HG03558 (cell line): Measurements from ENCODE around the gene RRAGC.
"Not testable (repeated sequence)": the region's sequence is repeated elsewhere in the genome, so short reads cannot be mapped to it uniquely, and the experiment has no call there.

Experiments used
- ATAC-seq: cut with Tn5 transposase; IDR thresholded peaks from one replicate; pipeline ENCODE4 v1.9.1; 2021; ENCODE audit warnings: moderate number of reproducible peaks; ENCODE audit not compliant: unreplicated experiment; ENCODE audit errors: extremely low read depth

The RRAGC gene

DNA sequence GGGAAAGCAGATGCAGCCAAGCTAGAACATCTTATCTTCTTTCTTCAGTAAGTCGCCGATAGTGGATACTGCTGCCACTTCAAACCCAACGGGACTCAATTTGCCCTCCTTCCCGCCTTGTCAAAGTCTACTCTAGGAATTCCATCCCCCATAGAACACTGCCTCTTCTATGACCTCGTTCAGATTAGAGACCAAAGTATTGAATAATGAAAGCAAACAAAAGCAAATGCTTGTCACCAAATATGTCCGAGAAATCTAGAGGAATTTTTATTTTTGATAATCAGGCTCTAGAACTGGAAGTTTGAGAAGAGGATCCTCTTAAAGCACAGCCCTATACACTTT lies 853 bp upstream of the RRAGC start:
- ATAC-seq = no peak

DNA sequence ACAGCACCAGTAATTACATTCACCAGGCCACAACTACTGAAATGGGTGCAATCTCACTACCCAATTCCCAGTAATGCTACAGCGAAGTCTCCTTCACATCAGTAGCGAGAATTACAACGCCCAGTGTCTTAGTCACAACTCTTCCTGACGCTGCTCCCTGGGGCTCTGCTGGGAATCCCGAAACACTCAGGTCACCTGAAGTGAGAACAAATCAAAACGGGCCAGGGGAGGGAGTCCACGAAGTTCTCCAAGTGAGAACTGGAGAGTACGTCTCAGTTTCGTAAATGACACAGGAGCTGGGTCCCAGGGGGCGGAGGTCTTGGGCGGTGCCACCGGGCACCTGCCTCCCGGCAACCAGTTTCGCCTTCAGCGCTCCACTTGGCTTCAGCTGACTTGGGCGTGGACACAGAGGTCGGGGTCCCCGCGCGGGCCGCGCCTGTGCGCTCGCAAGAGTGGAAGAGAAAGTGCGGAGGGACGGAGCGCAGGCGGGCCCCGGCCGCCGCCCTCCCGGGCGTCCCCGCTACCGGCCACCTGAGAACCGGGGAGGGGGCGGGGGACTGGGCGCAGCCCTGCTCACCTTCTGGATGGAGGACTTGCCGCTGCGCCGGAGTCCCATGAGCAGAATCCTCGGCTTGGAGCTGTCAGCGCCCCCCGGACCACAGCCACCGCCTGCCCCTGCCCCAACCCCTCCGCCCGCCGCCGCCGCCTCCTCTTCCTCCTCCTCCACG lies 575 bp downstream of the RRAGC start:
- ATAC-seq = no peak

DNA sequence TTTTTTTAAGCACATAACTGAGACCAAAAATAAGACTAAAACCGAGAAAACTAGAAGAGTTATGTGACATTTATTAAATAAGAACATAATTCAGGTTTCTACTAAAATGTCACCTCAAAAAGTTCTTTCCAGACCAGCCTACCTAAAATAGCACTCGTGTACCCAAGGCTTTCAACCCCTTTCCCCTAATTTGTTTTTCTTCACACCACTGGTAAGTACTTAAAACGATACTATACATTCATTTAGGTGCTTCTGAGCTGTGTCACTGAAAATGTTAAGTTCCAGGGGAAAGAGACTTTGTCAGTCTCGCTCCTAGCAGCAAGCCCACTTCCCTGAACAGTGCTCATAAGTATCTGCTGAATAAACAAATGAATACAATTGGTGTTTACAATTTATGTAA lies 6.8 kb downstream of the RRAGC start:
- no peak for ATAC-seq

DNA sequence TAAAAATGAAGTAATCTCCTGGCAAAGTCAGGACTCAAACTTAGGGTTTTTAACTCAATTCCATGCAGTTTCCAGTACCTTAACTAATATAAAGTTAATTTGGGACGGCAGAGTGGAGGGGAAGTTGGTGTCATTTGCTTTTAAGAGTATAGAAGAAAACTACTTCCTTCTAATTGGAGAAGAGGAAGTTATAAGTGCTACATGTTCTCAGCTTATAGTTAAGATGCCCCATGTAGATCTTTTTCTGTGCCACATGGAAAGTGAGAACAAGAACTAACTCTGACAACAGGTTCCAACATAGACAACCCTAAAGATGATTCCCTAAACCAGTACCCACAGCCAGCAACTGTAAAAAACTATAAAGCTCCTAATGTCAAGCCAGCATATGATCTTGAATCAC lies 11.5 kb downstream of the RRAGC start:
- ATAC-seq = no peak

DNA sequence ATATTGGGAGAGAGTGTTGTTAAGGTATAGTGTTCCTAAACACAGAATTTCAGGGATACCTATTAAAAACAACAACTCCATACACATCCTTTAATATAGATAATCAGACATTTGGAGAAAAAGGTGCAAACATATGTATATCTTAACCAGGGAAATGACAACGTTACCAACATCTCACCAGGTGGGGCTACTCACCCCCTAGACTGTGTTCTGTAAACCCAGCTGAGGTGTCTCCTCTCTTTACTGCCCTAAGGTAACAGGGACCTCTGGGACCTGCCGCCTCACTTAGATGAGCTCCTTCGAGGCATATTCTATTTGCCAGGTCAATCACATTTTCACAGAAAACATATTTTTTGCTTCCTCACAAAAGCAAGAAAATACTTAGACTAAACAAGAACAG lies 13.4 kb downstream of the RRAGC start:
- ATAC-seq = no peak

DNA sequence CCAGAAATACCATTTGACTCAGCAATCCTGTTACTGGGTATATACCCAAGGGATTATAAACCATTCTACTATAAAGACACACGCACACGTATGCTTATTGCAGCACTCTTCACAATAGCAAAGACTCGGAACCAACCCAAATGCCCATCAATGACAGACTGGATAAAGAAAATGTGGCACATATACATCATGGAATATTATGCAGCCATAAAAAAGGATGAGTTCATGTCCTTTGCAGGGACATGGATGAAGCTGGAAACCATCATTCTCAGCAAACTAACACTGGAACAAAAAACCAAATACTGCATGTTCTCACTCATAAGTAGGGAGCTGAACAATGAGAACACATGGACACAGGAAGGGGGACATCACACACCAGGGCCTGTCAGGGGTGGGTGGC lies 14.5 kb downstream of the RRAGC start:
- ATAC-seq = not testable (repeated sequence)

DNA sequence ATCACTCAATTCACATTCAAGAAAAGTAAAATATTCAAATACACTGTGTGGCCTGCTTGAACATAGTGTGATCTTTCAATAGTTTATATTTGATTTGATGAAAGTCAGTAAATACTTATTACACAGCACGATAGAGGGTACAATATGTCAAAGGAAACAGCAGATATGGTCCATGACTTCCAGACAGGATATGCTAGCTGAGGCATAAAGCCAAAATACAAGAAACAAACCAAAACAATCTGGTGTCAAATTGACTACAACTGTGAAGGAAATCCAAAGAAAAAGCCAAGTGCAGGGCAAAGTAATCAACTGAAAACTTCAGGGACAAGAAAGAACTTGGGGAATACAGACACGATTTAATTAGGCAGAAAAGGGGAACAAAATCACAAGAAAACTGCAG lies 19.3 kb downstream of the RRAGC start:
- ATAC-seq = no peak

DNA sequence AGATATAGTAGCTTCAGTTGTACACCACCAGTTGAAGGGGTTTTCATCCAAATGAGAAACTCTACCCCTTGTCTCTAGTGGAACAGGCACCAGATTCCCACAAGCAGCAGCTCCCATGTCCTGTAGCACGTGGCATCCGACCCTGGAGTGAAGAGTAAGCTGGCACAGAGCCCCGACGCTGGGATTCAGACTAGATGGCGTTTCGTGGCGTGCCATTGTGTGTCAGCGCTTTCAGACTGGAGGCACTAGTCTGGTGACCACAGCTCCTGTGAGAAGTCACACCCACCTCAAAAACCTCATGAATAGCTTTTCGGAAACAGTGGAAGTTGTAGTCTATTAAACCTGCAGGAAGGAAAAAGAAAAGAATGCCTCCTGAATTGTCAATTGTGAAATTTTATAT lies 20.2 kb downstream of the RRAGC start:
- ATAC-seq = no peak

DNA sequence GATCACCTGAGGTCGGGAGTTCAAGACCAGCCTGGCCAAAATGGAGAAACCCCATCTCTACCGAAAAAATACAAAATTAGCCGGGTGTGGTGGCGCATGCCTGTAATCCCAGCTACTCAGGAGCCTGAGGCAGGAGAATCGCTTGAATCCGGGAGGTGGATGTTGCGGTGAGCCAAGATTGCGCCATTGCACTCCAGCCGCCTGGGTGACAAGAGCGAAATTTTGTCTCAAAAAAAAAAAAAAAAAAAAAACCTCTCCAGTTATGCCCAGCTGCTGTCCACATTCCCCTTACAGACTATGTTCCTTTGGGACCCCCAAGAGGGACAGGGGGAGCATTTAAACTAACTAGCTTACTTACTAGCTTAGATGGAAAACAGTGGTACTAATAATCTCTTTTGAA lies 23.3 kb downstream of the RRAGC start:
- not testable (repeated sequence) for ATAC-seq

DNA sequence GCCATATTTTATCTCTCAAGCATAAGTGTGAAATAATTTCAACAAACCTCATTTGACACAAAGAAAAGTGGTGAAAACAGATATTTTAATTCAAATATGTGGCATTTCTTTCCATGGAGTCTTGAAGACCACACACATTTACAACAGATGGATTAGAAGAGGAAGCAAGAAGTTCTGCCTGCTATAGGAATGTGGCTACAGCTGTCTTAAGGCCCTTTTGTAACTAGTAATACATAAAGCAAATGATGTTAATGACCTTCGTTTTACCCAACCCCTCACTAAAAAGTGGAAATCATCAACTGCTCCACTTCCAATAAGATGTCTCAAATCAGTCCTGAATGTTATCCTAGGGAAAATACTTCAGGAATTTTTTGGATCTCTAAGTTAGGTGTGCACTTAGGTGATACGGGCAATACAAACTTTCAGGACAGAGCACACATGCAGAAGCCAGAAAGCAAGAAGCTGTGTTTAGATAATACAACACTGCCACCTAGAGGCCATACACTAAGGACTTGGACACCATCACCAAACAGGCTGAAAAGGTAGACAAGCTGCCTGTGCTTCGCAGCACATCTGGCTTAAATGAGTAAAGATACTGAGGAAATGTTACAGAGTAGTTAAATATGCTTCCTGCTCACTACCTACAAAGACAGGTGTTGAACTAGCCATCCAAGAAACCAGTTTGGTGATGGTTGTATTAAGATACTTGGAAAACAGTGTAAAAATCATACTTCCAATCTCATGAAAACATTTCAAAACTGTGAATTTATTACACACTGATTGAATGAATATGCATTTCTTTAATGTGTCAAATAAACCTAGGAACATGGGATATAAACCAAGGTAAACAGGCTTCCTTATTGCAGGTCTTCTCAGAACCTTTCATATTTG lies 24.4 kb downstream of the RRAGC start:
- no peak for ATAC-seq

DNA sequence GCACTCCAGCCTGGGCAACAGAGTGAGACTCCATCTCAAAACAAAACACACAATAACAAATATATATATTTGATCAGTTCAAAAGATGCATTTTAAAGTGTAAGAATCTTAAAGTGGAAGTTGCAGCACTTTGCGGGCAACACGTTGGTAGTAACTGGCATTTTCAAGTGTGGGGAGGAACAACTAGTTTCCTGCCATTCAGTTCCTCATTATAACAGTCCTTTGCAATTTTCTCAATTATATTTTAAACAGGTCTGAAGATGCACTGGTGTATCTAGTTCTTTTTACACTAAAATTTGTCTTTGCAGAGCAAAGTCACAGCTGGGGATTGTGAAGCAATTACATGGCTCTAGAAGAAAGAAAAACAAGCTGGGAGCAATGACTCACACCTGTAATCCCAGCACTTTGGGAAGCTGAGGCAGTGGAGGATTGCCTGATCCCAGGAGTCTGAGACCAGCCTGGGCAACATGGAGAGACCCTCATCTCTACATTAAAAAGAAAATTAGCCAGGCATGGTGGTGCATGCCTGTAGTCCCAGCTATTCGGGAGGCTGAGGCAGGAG lies 25.3 kb downstream of the RRAGC start:
- ATAC-seq = no peak

DNA sequence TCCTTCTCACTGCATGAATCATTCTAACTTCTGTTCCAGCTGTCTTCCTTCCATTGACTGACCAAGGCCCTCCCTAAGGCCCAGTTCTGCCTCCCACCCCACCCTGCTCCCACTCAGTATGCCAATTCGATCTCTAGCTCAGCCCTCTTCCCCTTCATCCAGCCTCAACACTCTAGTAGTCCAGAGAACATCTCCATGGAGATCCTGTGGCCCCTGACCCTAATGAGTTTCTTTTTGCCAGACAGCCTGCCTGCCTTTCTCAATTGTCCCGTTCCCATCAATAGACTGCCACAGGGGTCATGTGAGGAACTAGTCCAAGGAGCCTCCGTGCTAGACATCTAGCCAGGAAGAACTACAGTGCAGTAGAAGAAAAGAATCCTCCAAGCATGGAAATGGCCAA lies 26.4 kb downstream of the RRAGC start:
- ATAC-seq = no peak

DNA sequence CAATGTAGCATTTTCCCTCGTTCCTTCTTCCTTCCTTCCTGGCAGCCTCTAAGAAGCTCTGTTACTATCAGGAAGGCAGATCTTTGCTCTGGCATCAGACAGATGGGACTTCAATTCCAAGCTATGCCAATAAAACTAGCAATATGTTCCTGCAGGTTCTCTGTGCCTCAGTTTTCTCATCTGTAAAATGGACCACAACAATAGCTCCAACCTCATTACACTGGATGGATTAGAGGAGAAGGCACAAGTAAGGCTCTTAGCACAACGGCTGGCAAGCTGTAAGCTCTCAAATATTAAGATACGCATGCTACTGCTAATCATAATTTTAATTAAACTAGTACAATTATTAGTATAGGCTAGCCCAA lies 27.2 kb downstream of the RRAGC start:
- no peak for ATAC-seq

DNA sequence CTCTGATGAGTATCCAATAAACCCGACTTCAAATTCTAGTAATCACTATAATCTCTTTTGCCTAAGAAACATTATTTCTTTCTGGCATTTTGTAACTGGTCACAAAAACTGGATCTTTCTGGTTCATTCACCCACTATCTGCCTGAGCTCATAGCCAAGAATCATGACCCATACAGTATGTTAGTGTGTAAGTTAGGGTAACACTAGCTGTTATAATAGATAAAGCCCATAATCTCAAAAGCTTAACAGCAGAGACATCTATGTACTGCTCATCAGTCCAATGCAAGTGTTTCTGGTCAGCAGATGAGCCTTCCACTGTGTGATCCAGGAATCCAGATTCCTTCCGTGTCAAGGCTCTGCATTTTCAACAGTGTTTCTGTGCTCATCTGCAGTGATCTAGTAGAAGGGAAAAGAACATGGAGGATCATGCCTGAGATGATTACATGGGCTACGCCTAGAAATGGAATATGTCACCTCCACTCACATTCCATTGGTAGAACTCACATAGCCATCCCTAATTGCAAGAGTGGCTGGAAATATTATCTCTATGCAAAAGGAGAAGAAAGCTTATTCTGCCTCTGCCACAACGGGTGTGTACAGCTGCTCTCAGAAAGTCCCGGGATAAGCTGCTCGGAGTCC lies 27.7 kb downstream of the RRAGC start:
- no peak for ATAC-seq

DNA sequence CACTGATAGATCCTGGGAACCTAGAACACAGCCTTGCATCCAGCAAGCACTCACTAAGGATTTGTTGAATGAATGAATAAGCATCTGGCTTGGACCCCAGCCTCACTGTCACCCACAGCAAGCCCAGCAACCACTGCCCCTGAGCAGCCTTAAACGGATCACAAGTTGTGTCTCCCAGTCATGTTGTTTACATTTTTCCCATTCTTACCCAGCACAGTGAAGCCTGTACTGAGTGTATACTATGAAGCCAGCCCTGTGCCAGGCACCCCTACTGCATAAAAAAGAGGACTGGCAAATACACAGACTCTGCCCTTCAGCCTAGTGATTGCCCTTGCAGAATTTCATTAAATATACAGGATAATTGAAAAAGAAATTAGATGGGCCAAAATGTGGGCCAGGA lies 30.2 kb downstream of the RRAGC start:
- ATAC-seq = no peak

DNA sequence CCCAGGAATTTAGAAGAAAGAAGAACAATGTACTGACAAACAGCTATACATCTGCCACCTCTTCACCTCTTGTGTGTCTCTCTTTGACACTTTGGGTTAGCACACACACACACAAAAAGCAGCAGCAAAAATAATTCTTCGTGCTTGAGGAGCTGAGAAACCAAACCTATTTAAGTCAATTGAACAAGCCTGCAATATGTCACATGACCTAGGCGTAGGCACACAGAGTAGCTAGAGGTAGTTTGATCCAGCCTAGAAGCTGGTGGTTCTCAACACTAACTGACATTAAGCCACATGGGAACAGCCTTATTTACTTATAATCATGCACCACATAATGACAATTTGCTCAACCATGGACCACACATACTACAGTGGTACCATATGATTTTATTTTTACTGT lies 32.3 kb downstream of the RRAGC start:
- no peak for ATAC-seq

DNA sequence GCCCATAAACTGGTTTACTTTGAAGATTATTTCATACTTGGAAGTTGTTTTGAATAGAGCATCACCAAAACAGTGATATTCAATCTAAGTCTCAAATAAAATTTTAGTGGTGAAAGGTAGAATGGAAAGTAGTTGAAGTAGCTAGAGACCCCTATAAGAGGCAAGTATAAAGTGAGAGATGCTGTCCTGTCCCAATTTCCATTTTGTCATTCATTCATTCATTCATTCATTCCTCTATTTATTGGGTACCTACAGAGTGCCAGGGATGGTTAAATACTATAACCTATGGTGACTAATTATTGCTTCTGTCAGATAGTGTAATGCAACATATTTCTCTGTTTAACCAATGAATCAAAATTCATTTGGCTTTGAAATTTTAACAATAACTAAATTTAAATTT lies 32.7 kb downstream of the RRAGC start:
- ATAC-seq = no peak

DNA sequence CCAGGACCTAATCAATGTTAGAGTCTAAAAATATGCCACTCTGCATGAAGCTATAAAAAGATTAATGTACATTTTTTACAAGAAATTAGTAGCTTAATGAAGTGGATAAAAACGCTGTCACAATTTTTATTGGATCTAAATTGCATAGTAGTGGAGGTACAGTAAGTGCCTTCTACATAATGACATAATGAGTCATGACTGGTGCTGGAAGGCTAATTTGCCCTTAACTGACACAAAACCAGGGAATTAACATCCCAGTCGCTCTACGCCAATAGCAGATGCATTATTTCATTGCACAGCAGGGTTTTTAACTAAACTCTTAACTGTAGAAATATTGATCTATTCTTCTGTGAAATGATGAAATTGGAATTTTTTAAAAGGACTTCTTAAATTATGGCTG lies 33.3 kb downstream of the RRAGC start:
- ATAC-seq = no peak

DNA sequence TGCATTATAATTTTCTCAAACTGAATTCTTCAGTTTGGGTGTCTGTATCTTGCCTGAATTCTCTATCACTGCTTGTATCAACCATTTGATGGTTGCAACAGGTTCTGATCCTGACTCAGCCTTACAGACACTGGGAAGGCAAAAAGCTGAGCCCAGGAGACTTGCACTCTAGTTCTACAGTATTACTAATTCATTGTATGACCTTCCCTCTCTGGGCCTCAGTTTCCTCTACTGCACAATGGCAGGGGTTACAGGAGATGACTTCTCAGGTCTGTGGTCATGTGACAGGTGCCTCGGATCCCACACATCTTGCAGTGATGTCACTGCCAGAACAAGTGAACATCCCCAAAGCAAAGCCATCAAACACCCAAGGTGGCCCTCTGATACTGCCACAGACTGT lies 38.7 kb downstream of the RRAGC start:
- no peak for ATAC-seq

DNA sequence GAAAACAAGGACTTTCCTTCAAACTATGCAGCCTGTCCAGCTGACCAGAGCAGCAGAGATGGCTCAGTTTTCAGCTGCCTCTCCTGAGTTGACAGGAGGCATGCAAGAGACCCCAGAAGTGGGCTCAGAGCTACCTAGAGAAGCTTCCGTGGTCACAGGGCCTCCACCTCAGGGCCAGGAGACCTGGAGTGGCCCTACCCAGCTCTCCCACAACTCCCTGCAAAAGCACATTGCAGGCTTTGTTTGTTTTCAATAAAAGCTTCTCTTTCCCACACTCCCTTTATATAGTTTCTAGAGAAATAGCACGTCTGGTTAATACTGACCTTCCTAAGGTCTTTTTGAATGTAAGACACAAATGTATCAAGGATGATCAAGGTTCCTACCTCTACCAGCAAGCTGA lies 40.1 kb downstream of the RRAGC start:
- ATAC-seq = no peak

DNA sequence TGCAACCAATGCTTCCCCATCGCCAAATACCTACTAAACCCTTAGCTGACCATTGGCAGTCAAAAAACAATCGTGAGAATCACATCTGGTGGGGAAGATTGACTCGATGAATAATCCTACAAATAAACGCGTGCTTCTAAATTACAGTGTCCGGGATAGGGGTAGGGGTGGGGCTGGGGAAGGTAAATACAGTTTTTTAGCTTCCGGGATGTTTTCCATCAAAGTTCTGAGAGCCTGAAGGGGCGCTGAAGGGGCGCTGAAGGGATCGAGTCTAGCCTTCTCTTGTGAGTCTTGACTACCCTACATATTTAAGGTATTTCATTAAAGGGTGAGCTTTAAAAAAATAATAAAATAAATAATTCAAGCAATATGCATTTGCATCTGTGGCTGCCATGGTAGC lies 40.5 kb downstream of the RRAGC start:
- ATAC-seq = no peak
